Astrocyte of the spinal cord (primary cell): Measurements from ENCODE around the gene MMP20.

Experiments
- DNase-seq: peaks from one replicate; pipeline ENCODE4 v3.0.0; 2011; ENCODE audit warnings: low read depth, low spot score
- H3K4me3 ChIP-seq: 2 replicates; pipeline ENCODE4 v1.5.1; 2011; ENCODE audit warnings: low read depth, mild to moderate bottlenecking, low read length, moderate library complexity
- in situ Hi-C: cut with HindIII; loops from 2 replicates; pipeline ENCODE4 v1.10.0; 2017; ENCODE audit warnings: low sequenced_read_pairs
- TF ChIP-seq, protein P1 (sequence below): IDR thresholded peaks from 2 replicates; pipeline ENCODE4 v1.5.1; 2012; ENCODE audit warnings: low read depth, mild to moderate bottlenecking, low read length, inconsistent platforms

Gene MMP20

DNA sequence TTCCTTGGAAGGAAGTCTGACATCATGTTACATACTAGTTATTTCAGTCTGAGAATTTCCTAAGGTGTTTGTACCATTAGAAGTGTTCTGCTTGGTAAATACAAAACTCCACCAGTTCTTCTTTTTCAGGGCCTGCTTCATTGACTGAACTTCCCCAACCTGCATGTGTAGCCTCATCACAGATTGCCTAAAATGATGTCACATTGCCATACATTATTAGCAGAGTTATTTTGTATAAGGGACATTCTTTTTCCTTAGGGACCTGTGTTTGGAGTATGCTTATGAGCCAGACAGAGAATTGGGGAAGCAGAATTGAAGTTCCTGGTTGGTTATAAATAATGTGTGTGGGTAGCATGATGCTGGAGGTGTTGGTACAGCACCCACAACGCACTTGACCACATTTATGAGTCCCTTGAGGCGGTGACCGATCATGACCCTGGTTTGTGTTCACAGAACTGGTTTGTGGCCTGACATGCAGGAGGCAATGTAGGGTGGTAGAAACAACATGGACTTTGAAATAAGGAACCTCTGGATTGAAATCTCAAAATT is 78.1 kb downstream of the MMP20 start:
- no peak for DNase-seq
- in situ Hi-C loops, result no loop called here
- no peak overlapping the region for H3K4me3 ChIP-seq
- TF ChIP-seq, protein P1, sequence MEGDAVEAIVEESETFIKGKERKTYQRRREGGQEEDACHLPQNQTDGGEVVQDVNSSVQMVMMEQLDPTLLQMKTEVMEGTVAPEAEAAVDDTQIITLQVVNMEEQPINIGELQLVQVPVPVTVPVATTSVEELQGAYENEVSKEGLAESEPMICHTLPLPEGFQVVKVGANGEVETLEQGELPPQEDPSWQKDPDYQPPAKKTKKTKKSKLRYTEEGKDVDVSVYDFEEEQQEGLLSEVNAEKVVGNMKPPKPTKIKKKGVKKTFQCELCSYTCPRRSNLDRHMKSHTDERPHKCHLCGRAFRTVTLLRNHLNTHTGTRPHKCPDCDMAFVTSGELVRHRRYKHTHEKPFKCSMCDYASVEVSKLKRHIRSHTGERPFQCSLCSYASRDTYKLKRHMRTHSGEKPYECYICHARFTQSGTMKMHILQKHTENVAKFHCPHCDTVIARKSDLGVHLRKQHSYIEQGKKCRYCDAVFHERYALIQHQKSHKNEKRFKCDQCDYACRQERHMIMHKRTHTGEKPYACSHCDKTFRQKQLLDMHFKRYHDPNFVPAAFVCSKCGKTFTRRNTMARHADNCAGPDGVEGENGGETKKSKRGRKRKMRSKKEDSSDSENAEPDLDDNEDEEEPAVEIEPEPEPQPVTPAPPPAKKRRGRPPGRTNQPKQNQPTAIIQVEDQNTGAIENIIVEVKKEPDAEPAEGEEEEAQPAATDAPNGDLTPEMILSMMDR, result no peak

DNA sequence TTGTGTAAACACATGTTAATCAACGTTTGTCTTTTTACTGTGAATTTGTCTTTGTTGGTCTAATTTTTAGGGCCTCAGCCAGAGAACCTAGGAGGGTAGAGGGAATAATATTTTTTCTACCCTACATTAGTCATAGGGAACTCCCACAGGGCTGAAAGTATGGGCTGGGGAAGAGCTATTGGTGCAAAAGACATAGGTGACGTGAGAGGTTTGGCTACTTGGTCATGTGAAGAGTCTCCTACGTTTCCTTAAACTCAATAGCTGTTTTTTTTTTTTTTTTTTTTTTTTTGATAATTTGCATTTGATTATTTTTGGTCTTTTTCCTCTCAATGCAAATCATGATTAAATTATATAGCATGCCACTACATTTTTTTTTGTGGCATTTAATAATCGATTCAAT is 78.7 kb downstream of the MMP20 start:
- TF ChIP-seq, protein P1, result no peak
- in situ Hi-C loops, result no loop called here
- H3K4me3 ChIP-seq, result no peak overlapping the region
- DNase-seq, result peak; percentile 41

DNA sequence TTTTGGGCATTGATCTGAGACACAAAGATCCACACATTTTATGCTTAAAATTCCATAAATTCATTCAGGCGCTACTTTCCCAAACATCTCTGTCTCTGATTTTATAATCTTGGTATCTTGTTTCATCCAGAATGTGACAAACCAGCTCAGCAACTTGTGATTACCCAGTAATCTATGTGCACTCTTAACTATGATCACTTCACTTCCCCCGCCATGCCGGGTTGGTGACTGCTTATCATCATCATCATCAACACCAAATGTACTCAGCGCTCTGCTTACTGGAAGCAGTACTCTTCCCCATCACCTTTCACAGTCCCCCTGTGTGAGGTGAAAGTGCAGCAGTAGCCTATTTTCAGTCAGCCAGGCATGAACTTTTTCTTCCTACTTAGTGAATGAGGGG is 79.4 kb downstream of the MMP20 start:
- in situ Hi-C loops, result no loop called here

DNA sequence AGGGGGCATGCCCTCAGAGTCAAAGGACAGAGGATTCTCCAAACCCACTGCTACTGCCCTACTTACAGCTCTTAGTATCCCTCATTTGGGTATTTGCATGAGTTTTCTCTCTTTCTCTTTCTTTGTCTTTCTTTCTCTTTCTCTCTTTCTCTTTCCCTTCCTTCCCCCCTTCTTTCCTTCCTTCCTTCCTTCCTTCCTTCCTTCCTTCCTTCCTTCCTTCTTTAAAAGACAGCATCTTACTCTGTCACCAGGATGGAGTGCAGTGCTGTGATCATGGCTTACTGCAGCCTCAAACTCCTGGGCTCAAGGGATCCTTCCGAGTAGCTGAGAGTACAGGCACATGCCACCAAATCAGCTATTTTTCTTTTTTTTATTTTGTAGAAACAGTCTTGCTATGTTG is 80.5 kb downstream of the MMP20 start:
- no peak overlapping the region for H3K4me3 ChIP-seq
- TF ChIP-seq, protein P1, result no peak
- no peak for DNase-seq
- in situ Hi-C loops, result no loop called here

More for the DNA sequence above, 79.4 kb downstream of the MMP20 start:
- no peak for DNase-seq
- no peak overlapping the region for H3K4me3 ChIP-seq
- TF ChIP-seq, protein P1, result no peak

DNA sequence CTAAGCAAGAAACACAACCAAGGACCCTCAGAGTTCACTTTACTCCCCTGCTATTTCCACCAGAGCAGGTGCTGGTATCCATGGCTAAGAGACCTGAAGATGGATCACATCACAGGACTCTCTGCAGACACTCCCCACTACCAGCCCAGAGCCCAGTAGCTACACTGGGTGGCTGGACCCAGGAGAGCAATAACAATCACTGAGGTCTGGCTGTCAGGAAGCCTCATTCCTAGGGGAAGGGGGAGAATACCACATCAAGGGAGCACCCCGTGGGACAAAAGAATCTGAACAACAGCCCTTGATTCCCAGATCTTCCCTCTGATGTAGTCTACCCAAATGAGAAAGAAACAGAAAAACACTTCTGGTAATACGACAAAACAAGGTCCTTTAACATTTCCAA is 85.6 kb downstream of the MMP20 start:
- TF ChIP-seq, protein P1, result no peak
- H3K4me3 ChIP-seq, result no peak overlapping the region
- in situ Hi-C loops, result no loop called here
- no peak for DNase-seq

DNA sequence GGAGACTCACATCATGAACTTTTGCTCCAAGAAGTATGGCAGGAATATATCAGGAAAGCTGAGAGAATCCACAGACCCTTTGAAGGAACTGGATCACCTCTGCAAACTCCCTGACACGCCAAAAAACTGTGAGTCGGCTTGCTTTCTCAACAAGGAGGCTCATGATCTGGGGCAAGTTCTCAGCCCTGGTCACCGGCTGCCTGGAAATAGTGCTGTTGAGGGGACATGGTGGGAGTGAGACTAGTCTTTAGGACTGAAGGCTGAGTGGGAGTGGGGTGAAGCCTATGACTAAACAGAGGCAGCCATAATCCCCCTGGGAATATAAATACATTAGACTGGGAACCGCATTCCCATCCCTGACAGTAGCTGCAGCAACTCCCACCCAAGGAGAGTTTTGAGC is 86.2 kb downstream of the MMP20 start:
- TF ChIP-seq, protein P1, result no peak
- no peak overlapping the region for H3K4me3 ChIP-seq
- no peak for DNase-seq
- in situ Hi-C loops, result no loop called here

DNA sequence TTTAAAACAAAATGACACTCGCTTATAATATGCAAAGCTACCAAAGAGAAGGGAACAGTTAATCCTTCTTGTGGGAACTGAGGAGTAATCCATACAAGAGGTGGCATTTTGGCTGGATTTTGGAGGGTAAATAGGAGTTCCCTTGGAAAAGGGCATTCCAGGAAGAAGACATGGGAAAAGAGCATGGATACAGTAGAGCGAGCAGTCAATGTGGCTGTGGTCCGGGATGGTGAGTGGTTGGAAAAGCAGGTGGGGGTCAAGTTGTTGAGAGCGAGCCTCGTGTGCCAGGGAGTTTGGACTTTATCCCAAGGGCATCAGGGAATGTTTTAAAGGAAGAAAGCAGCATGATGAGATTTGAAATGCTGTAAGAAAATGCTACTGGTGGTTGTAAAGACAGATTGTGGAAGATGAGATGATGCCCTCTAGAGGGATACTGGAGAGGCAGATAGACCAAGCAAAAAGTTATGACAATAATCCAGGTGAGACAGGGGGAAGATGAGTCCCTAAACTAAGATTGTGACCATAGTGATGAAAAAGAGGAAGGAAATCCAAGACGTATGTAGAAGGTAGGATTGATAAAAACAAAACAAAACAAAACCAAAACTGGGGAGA is 90.8 kb downstream of the MMP20 start:
- in situ Hi-C loops, result no loop called here
- no peak overlapping the region for H3K4me3 ChIP-seq
- TF ChIP-seq, protein P1, result peak; percentile 20
- no peak for DNase-seq
